Uterus (tissue), 2 donors: ENCODE data around the gene SETBP1.

ENCODE experiments used
- CTCF ChIP-seq, 4 experiments: fragments of 200-600 bp in 2 of 4; fragments of 450-650 bp in 2 of 4; sonication (generic) in 2 of 4; IDR thresholded peaks; one replicate each; pipeline ENCODE4 v1.5.1; 2016 to 2019; ENCODE audit warnings: antibody characterized with exemption in 4 of 4, mild to moderate bottlenecking in 2 of 4, moderate library complexity in 1 of 4
- POLR2A ChIP-seq, 2 donors: fragments of 450-650 bp; IDR thresholded peaks; one replicate each; pipeline ENCODE4 v1.6.1; 2016; ENCODE audit warnings: antibody characterized with exemption in 2 of 2, mild to moderate bottlenecking in 1 of 2, moderate library complexity in 1 of 2

DNA sequence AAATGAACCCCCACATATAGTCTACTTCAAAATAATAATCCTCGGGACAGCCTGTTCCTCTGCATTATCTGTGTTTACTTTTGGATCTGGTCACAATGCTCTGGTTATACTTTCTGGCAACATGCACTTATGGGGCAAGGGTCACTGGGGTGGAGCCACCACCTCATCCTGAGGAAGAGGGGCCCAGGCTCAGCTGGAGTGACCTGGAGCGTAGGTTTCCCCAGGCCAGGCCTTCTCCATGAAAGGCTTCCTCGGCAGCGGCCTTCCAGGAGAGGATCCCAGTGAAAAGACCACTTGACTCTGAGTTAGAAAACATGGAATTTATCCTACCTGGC is 237.4 kb downstream of the SETBP1 start:
- TF ChIP-seq CTCF (IDR thresholded peaks at IDR 0.05), result no peak
- TF ChIP-seq POLR2A (IDR thresholded peaks at IDR 0.05), result no peak
